Measurements from ENCODE around the gene PCK1. TPM values are rescaled to one million over a fixed set of nuclear protein-coding genes. Genes with fewer than 3 reads are reported as not detected.

Gene PCK1
- total and polyA plus RNA-seq, 2 of the 13 experiments (the other 11 are each of a cell fraction or from before 2014, with no cell fraction given), result 6.5 to 12.6 TPM

GRCh38 chr20:57596998-57597939 lies 36.4 kb downstream of the PCK1 start (continued):
- TF ChIP-seq ZNF784 (CRISPR knock-in tag; IDR thresholded peaks at IDR 0.05; ENCODE audit: borderline replicate concordance), result 0 out of 2 replicates have a peak, but pooled peaks have one; percentile 38
- TF ChIP-seq HDAC1 (CRISPR knock-in tag; IDR thresholded peaks at IDR 0.05), result peak; percentile 60; the same call in 1 of the 2 replicates
- TF ChIP-seq HIC2 (CRISPR knock-in tag; IDR thresholded peaks at IDR 0.05; ENCODE audit: low read depth), result no peak
- TF ChIP-seq, protein P1, sequence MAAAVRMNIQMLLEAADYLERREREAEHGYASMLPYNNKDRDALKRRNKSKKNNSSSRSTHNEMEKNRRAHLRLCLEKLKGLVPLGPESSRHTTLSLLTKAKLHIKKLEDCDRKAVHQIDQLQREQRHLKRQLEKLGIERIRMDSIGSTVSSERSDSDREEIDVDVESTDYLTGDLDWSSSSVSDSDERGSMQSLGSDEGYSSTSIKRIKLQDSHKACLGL (CRISPR knock-in tag; IDR thresholded peaks at IDR 0.05), result 0 out of 2 replicates have a peak, but pooled peaks have one; percentile 59
- peak; percentile 42 for TF ChIP-seq TAF15 (IDR thresholded peaks at IDR 0.05; ENCODE audit: low read depth, low read length, poor library complexity, severe bottlenecking)
- no peak for TF ChIP-seq ZNF775 (CRISPR knock-in tag; IDR thresholded peaks at IDR 0.05; ENCODE audit: borderline replicate concordance)
- 0 out of 2 replicates have a peak, but pooled peaks have one; percentile 46 for TF ChIP-seq ZNF563 (CRISPR knock-in tag; IDR thresholded peaks at IDR 0.05)
- TF ChIP-seq MZF1 (CRISPR knock-in tag; IDR thresholded peaks at IDR 0.05; ENCODE audit: borderline replicate concordance), result no peak
- 0 out of 2 replicates have a peak, but pooled peaks have one; percentile 80 for TF ChIP-seq ZNF704 (CRISPR knock-in tag; IDR thresholded peaks at IDR 0.05; ENCODE audit: borderline replicate concordance)
- TF ChIP-seq ZNF281 (CRISPR knock-in tag; IDR thresholded peaks at IDR 0.05; ENCODE audit: borderline replicate concordance), result no peak; the same call in 1 of the 2 replicates
- peak; percentile 67 for TF ChIP-seq KDM5B (CRISPR knock-in tag; IDR thresholded peaks at IDR 0.05; ENCODE audit: borderline replicate concordance)
- TF ChIP-seq, protein P2, sequence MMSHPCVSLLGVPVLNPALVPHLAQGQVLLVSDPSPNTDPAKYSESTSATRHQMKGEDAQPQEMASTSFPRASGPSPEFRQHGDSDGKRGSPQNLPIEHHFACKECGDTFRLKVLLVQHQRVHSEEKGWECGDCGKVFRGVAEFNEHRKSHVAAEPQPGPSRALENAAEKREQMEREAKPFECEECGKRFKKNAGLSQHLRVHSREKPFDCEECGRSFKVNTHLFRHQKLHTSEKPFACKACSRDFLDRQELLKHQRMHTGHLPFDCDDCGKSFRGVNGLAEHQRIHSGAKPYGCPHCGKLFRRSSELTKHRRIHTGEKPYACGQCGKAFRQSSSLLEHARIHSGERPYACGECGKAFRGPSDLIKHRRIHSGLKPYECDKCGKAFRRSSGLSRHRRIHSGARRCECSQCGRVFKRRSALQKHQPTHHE (CRISPR knock-in tag; IDR thresholded peaks at IDR 0.05; ENCODE audit: borderline replicate concordance), result 0 out of 2 replicates have a peak, but pooled peaks have one; percentile 60
- no peak for TF ChIP-seq ZBTB39 (CRISPR knock-in tag; IDR thresholded peaks at IDR 0.05)
